H1 (cell line): ENCODE results near the gene KLHL30.

Experiments used
- CEBPB ChIP-seq: IDR thresholded peaks from 2 replicates; pipeline ENCODE4 v1.6.1; 2012; ENCODE audit warnings: low read depth, low read length
- CHD1 ChIP-seq: IDR thresholded peaks from 2 replicates; pipeline ENCODE4 v1.6.1; 2012; ENCODE audit warnings: low read depth, low read length, improper control_type of control experiment
- CHD2 ChIP-seq: IDR thresholded peaks from 2 replicates; pipeline ENCODE4 v1.6.1; 2012; ENCODE audit warnings: low read length, improper control_type of control experiment
- EP300 ChIP-seq, 2 experiments: IDR thresholded peaks; 1 replicate in 1 of 2; 2 replicates in 1 of 2; pipeline ENCODE4 v1.6.1; 2011 to 2012; ENCODE audit warnings: low read depth in 2 of 2, low read length in 2 of 2, mild to moderate bottlenecking in 2 of 2, borderline replicate concordance in 1 of 2, inconsistent platforms in 1 of 2, moderate library complexity in 1 of 2
- GABPA ChIP-seq: IDR thresholded peaks from 2 replicates; pipeline ENCODE4 v1.6.1; 2011; ENCODE audit warnings: mild to moderate bottlenecking, low read length, moderate library complexity, borderline replicate concordance; ENCODE audit not compliant: insufficient read depth
- PHF8 ChIP-seq: fragments of 200-600 bp; sonication (generic); conservative IDR thresholded peaks from 2 replicates; pipeline ENCODE4 v1.7.1; 2012; ENCODE audit warnings: low read depth, mild to moderate bottlenecking, inconsistent platforms, low read length, moderate library complexity
- POLR2A ChIP-seq, 2 experiments: IDR thresholded peaks; 1 replicate in 1 of 2; 2 replicates in 1 of 2; pipeline ENCODE4 v1.6.1; 2011; ENCODE audit warnings: low read depth in 2 of 2, low read length in 2 of 2, mild to moderate bottlenecking in 2 of 2; ENCODE audit errors: control extremely low read depth in 1 of 2
- SRF ChIP-seq: IDR thresholded peaks from 2 replicates; pipeline ENCODE4 v1.6.1; 2011; ENCODE audit warnings: mild to moderate bottlenecking, low read depth, low read length, moderate library complexity
- SUZ12 ChIP-seq: fragments of 200-600 bp; sonication (generic); IDR thresholded peaks from 2 replicates; pipeline ENCODE4 v1.6.1; 2012; ENCODE audit warnings: mild to moderate bottlenecking, inconsistent platforms, low read length, moderate library complexity, mixed read lengths
- TAF7 ChIP-seq: optimal IDR thresholded peaks from 2 replicates; pipeline ENCODE3; 2011; ENCODE audit warnings: low read depth, mild to moderate bottlenecking, inconsistent platforms, low read length, moderate library complexity, borderline replicate concordance
- TF ChIP-seq, protein P1 (sequence below), 3 experiments: IDR thresholded peaks; 1 replicate in 2 of 3; 2 replicates in 1 of 3; pipeline versions ENCODE4 v1.5.1 to v1.6.1; 2011; ENCODE audit warnings: low read length in 3 of 3, mild to moderate bottlenecking in 3 of 3, inconsistent platforms in 2 of 3, low read depth in 1 of 3, moderate library complexity in 1 of 3; ENCODE audit not compliant: insufficient read depth in 1 of 3; ENCODE audit errors: control extremely low read depth in 1 of 3
- TF ChIP-seq, protein P2 (sequence below): IDR thresholded peaks from 2 replicates; pipeline ENCODE4 v1.6.1; 2011; ENCODE audit warnings: low read length, improper control_type of control experiment

DNA sequence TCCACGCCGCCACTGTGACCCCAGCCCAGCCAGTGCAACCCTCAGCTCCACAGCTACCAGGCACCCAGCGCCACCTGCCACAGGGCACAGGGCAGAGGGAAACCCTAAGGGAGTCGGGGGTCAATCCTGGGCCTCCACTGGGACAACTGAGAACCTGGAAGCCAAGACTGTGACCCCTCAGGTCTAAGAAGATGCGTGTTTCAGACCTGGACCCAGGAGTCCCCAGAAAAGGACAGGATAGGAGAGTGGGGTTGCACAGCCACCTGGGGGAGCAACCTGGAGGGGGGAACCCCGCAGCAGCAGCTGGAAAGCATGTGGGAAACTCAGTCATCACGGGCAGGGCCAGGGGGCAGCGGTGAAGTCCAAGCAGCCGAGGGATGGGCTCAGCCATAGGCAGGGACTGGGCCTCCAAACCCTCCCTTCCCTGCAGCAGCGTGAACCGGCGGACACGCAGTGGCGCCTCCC is 34.2 kb upstream of the KLHL30 start:
- TF ChIP-seq, protein P1, sequence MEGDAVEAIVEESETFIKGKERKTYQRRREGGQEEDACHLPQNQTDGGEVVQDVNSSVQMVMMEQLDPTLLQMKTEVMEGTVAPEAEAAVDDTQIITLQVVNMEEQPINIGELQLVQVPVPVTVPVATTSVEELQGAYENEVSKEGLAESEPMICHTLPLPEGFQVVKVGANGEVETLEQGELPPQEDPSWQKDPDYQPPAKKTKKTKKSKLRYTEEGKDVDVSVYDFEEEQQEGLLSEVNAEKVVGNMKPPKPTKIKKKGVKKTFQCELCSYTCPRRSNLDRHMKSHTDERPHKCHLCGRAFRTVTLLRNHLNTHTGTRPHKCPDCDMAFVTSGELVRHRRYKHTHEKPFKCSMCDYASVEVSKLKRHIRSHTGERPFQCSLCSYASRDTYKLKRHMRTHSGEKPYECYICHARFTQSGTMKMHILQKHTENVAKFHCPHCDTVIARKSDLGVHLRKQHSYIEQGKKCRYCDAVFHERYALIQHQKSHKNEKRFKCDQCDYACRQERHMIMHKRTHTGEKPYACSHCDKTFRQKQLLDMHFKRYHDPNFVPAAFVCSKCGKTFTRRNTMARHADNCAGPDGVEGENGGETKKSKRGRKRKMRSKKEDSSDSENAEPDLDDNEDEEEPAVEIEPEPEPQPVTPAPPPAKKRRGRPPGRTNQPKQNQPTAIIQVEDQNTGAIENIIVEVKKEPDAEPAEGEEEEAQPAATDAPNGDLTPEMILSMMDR (IDR thresholded peaks at IDR 0.05; ENCODE audit: control extremely low read depth in 1 of 3, insufficient read depth in 1 of 3, low read depth in 1 of 3, low read length in 3 of 3): no peak
- no peak for TF ChIP-seq CHD1
- TF ChIP-seq SRF: no peak
- TF ChIP-seq POLR2A (IDR thresholded peaks at IDR 0.05; ENCODE audit: control extremely low read depth in 1 of 2, low read depth in 2 of 2, low read length in 2 of 2): no peak
- no peak for TF ChIP-seq PHF8
- no peak for TF ChIP-seq TAF7
- no peak for TF ChIP-seq CHD2
- no peak for TF ChIP-seq CEBPB
- TF ChIP-seq, protein P2, sequence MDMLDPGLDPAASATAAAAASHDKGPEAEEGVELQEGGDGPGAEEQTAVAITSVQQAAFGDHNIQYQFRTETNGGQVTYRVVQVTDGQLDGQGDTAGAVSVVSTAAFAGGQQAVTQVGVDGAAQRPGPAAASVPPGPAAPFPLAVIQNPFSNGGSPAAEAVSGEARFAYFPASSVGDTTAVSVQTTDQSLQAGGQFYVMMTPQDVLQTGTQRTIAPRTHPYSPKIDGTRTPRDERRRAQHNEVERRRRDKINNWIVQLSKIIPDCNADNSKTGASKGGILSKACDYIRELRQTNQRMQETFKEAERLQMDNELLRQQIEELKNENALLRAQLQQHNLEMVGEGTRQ: no peak
- no peak for TF ChIP-seq GABPA
- no peak for TF ChIP-seq SUZ12
- no peak for TF ChIP-seq EP300 (IDR thresholded peaks at IDR 0.05; ENCODE audit: borderline replicate concordance in 1 of 2, low read depth in 2 of 2, low read length in 2 of 2)
